IMR-90 (cell line): ENCODE data around the gene GRB10. TPM values are rescaled to one million over a fixed set of nuclear protein-coding genes. Genes with fewer than 3 reads are reported as not detected.
"Not testable (repeated sequence)": the region's sequence is repeated elsewhere in the genome, so short reads cannot be mapped to it uniquely, and the experiment has no call there.

Experiments
- ATAC-seq: fragments of 200-7000 bp; cut with Tn5 transposase; 2 replicates; pipeline ENCODE4 v1.9.1; 2020; ENCODE audit warnings: low read depth, mild to moderate bottlenecking, moderate library complexity
- BruUV-seq: library from RNA; stranded (reverse); fragments of 400-500 nt; replicated peaks from 2 replicates; lab custom pipeline; 2021; lab: Mats Ljungman, UMichigan
- CTCF ChIA-PET: fragments of 300-600 bp; formaldehyde crosslinking; extraction: SDS; loops from one replicate; lab custom pipeline; 2021; ENCODE audit warnings: antibody characterized with exemption; lab: Yijun Ruan, JAX
- POLR2A ChIA-PET: fragments of 300-600 bp; sonication (Branson Sonifier 250); formaldehyde crosslinking; loops from one replicate; lab custom pipeline; 2022; ENCODE audit warnings: antibody characterized with exemption; ENCODE audit not compliant: unreplicated experiment; lab: Charles Lee
- DNase-seq: peaks from one replicate; pipeline ENCODE4 v3.0.0; 2013
- H2AFZ ChIP-seq: replicated peaks from 2 replicates; pipeline ENCODE3; 2013; ENCODE audit warnings: low read length, mild to moderate bottlenecking; ENCODE audit not compliant: poor library complexity
- H2AK5ac ChIP-seq: 2 replicates; pipeline ENCODE4 v1.6.1; 2013; ENCODE audit warnings: low read depth, low read length, inconsistent platforms
- H2AK9ac ChIP-seq: replicated peaks from 2 replicates; pipeline ENCODE3; 2013; ENCODE audit warnings: mild to moderate bottlenecking, low read depth, low read length, moderate library complexity; ENCODE audit not compliant: poor library complexity
- H2BK120ac ChIP-seq: 2 replicates; pipeline ENCODE4 v1.6.1; 2013; ENCODE audit warnings: low read depth, low read length, inconsistent platforms
- H2BK15ac ChIP-seq: 3 replicates; pipeline ENCODE4 v1.6.1; 2013; ENCODE audit warnings: low read depth, low read length, inconsistent platforms
- H2BK20ac ChIP-seq: 2 replicates; pipeline ENCODE4 v1.6.1; 2013; ENCODE audit warnings: low read depth, mild to moderate bottlenecking, inconsistent platforms, low read length, moderate library complexity
- H2BK5ac ChIP-seq: 2 replicates; pipeline ENCODE4 v1.6.1; 2013; ENCODE audit warnings: mild to moderate bottlenecking, low read depth, low read length, inconsistent platforms; ENCODE audit not compliant: poor library complexity, severe bottlenecking
- H3K14ac ChIP-seq: replicated peaks from 2 replicates; pipeline ENCODE4 v1.6.1; 2013; ENCODE audit warnings: low read depth, low read length, inconsistent platforms
- H3K18ac ChIP-seq: 2 replicates; pipeline ENCODE4 v1.6.1; 2013; ENCODE audit warnings: low read depth, low read length, control low read depth
- H3K23ac ChIP-seq: 2 replicates; pipeline ENCODE4 v1.6.1; 2013; ENCODE audit warnings: low read depth, low read length, inconsistent platforms
- H3K27ac ChIP-seq: 2 replicates; pipeline ENCODE4 v1.5.1; 2013; ENCODE audit warnings: mild to moderate bottlenecking, control low read depth, low read length; ENCODE audit not compliant: insufficient read depth
- H3K27me3 ChIP-seq: 2 replicates; pipeline ENCODE4 v1.6.1; 2013; ENCODE audit warnings: low read length; ENCODE audit not compliant: control insufficient read depth, insufficient read depth
- H3K36me3 ChIP-seq: 2 replicates; pipeline ENCODE4 v1.6.1; 2013; ENCODE audit warnings: low read length, mixed read lengths; ENCODE audit not compliant: control insufficient read depth, insufficient read depth
- H3K4ac ChIP-seq: 2 replicates; pipeline ENCODE4 v1.6.1; 2013; ENCODE audit warnings: low read depth, low read length, inconsistent platforms
- H3K4me1 ChIP-seq: 2 replicates; pipeline ENCODE4 v1.6.1; 2013; ENCODE audit warnings: low read length, mixed read lengths; ENCODE audit not compliant: control insufficient read depth, insufficient read depth
- H3K4me2 ChIP-seq: 2 replicates; pipeline ENCODE4 v1.6.1; 2013; ENCODE audit warnings: low read depth, mild to moderate bottlenecking, control low read depth, low read length, moderate library complexity
- H3K4me3 ChIP-seq: 2 replicates; pipeline ENCODE4 v1.5.1; 2013; ENCODE audit warnings: low read depth, mild to moderate bottlenecking, control low read depth, low read length, moderate library complexity; ENCODE audit not compliant: insufficient read depth
- H3K56ac ChIP-seq: 2 replicates; pipeline ENCODE4 v1.6.1; 2013; ENCODE audit warnings: low read length, inconsistent platforms; ENCODE audit not compliant: insufficient read depth; ENCODE audit errors: extremely low read depth
- H3K79me1 ChIP-seq, 2 experiments: 2 replicates each; pipeline ENCODE4 v1.6.1; 2013; ENCODE audit warnings: low read length in 2 of 2, inconsistent platforms in 1 of 2, low read depth in 1 of 2
- H3K9ac ChIP-seq: 2 replicates; pipeline ENCODE4 v1.6.1; 2013; ENCODE audit warnings: low read depth, low read length, control low read depth
- H3K9me1 ChIP-seq: 2 replicates; pipeline ENCODE4 v1.6.1; 2013; ENCODE audit warnings: low read length, inconsistent platforms; ENCODE audit not compliant: insufficient read depth
- H3K9me3 ChIP-seq: 2 replicates; pipeline ENCODE4 v1.6.1; 2013; ENCODE audit warnings: low read length; ENCODE audit not compliant: control insufficient read depth, insufficient read depth
- H4K20me1 ChIP-seq: 2 replicates; pipeline ENCODE4 v1.6.1; 2013; ENCODE audit warnings: low read length, inconsistent platforms; ENCODE audit not compliant: insufficient read depth
- H4K5ac ChIP-seq: 2 replicates; pipeline ENCODE4 v1.6.1; 2013; ENCODE audit warnings: mild to moderate bottlenecking, low read depth, low read length, control low read depth
- H4K8ac ChIP-seq, 2 experiments: 2 replicates each; pipeline ENCODE4 v1.6.1; 2013; ENCODE audit warnings: low read depth in 2 of 2, low read length in 2 of 2, control low read depth in 1 of 2, inconsistent platforms in 1 of 2
- H4K91ac ChIP-seq: 2 replicates; pipeline ENCODE4 v1.6.1; 2013; ENCODE audit warnings: low read depth, low read length, inconsistent platforms; ENCODE audit not compliant: insufficient read depth
- CEBPB ChIP-seq: IDR thresholded peaks from 2 replicates; pipeline ENCODE4 v1.6.1; 2012; ENCODE audit warnings: low read depth, low read length, improper control_type of control experiment
- FOS ChIP-seq: fragments of 150-350 bp; IDR thresholded peaks from 2 replicates; pipeline ENCODE4 v1.6.1; 2016; ENCODE audit warnings: low read depth, low read length
- MAFK ChIP-seq: IDR thresholded peaks from 2 replicates; pipeline ENCODE4 v1.6.1; 2012; ENCODE audit warnings: low read depth, low read length, improper control_type of control experiment
- MXI1 ChIP-seq: IDR thresholded peaks from 2 replicates; pipeline ENCODE4 v1.6.1; 2012; ENCODE audit warnings: low read depth, mild to moderate bottlenecking, low read length, moderate library complexity, borderline replicate concordance
- NFE2L2 ChIP-seq: fragments of 150-350 bp; IDR thresholded peaks from 2 replicates; pipeline ENCODE4 v1.6.1; 2016; ENCODE audit warnings: low read depth, mild to moderate bottlenecking, low read length
- RAD21 ChIP-seq: IDR thresholded peaks from 2 replicates; pipeline ENCODE4 v1.6.1; 2012; ENCODE audit warnings: low read length, improper control_type of control experiment
- RFX5 ChIP-seq: IDR thresholded peaks from 2 replicates; pipeline ENCODE4 v1.8.0; 2012; ENCODE audit warnings: low read depth, mild to moderate bottlenecking, low read length, moderate library complexity
- SMC3 ChIP-seq: fragments of 150-350 bp; IDR thresholded peaks from 2 replicates; pipeline ENCODE4 v1.6.1; 2016; ENCODE audit warnings: low read depth, mild to moderate bottlenecking, antibody characterized with exemption, low read length, moderate library complexity
- WGBS, 2 experiments: methylation state at CpG; one replicate each; pipeline versions ENCODE4 v1.1.5 to v1.1.7; 2013; ENCODE audit warnings: missing lambda C conversion rate in 2 of 2; ENCODE audit not compliant: insufficient read length in 1 of 2; ENCODE audit errors: extremely low coverage in 2 of 2; 5-methylcytosine and 5-hydroxymethylcytosine counted together
- dilution Hi-C: fragments of 300-500 bp; cut with HindIII; formaldehyde crosslinking; loops from one replicate; pipeline ENCODE4 v1.14.3; 2018; ENCODE audit warnings: low sequenced_read_pairs; ENCODE audit not compliant: unreplicated experiment
- in situ Hi-C: fragments of 300-500 bp; cut with MboI; formaldehyde crosslinking; loops from 3 replicates; pipeline ENCODE4 v1.14.3; 2019; ENCODE audit warnings: low sequenced_read_pairs, inconsistent platforms, mixed read lengths
- intact Hi-C: fragments of 100-400 bp; cut with micrococcal nuclease; formaldehyde crosslinking; loops from 2 replicates; pipeline ENCODE4 v1.10.0; 2022
- polyA plus RNA-seq, 3 experiments: library from polyadenylated mRNA; depleted of rRNA; stranded (reverse); fragments of >200 nt; gene quantifications; 2 replicates each; pipeline ENCODE4 v1.2.3, GENCODE V29; 2012; ENCODE audit warnings: low replicate concordance in 1 of 3
- total RNA-seq: library from RNA; depleted of rRNA; stranded (reverse); fragments of >200 nt; gene quantifications from 2 replicates; pipeline ENCODE4 v1.2.3, GENCODE V29; 2012

Gene GRB10
- total and polyA plus RNA-seq, 2 of the 4 experiments (the other 2 are of a cell fraction): 6.3 to 15.1 TPM

DNA sequence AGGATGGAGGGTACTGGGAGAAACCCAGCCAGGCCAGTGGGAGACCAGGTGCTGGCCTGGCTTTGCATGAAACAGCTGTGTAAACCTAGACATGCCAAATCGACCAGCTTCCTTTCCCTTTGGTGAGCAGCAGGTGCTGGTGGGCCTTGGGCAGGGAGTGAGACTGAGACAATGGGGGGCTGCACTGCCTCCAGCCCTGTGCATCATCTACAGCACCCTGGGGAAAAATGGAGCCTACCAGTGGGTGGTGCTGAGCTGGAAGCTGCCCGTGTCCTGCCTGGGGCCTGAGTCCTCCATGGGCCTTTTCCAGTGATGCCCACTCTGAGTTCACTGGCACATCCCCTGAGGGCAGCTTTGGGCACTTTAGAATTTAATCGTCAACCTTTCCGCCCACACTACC is 198.3 kb downstream of the GRB10 start:
- dilution Hi-C loops (no loop called here), in situ Hi-C loops (no loop called here)

DNA sequence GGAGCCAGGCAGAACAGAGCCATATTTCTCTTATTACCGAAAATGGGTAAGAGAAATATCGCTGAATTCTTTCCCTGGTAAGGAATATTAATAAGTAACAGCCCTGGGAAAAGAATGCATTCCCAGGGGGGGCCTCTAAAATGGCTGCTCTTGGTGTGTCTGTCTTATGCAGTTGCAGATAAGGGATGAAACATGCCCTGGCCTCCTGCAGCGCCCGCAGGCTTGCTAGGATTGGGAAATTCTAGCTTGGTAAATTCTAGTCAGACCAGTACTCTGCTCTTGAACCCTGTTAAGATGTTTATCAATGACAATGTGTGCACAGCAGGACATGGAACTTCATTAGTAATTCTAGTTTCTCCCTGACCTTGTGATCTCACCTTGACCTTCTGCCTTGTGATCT is 199.4 kb downstream of the GRB10 start:
- H4K91ac ChIP-seq, dilution Hi-C loops, H2AFZ ChIP-seq, H3K79me1 ChIP-seq, H2BK120ac ChIP-seq, H2BK5ac ChIP-seq, H2BK15ac ChIP-seq, CTCF ChIA-PET, H3K4me3 ChIP-seq, H2BK20ac ChIP-seq, H2AK5ac ChIP-seq, H3K9me1 ChIP-seq, H3K18ac ChIP-seq, ATAC-seq, H3K4ac ChIP-seq, H3K56ac ChIP-seq, H3K36me3 ChIP-seq, in situ Hi-C loops, intact Hi-C loops, BruUV-seq, H2AK9ac ChIP-seq, H4K20me1 ChIP-seq, H4K5ac ChIP-seq, H3K14ac ChIP-seq, H3K9ac ChIP-seq, POLR2A ChIA-PET, H3K27me3 ChIP-seq, H4K8ac ChIP-seq, H3K4me1 ChIP-seq, H3K9me3 ChIP-seq, H3K27ac ChIP-seq, H3K23ac ChIP-seq, H3K4me2 ChIP-seq, DNase-seq: not testable (repeated sequence)
- WGBS, 2 experiments: 79% methylated on average over 2 of the region's 4 CpGs; no CpG with 5 or more reads in 1 of the 2 experiments

More for the DNA sequence above, 198.3 kb downstream of the GRB10 start:
- CTCF ChIA-PET: no interaction called here
- H3K23ac ChIP-seq: no peak overlapping the region
- no peak overlapping the region for H3K4ac ChIP-seq
- no peak overlapping the region for H3K9ac ChIP-seq
- POLR2A ChIA-PET: no interaction called here
- H3K56ac ChIP-seq: no peak overlapping the region
- H3K27me3 ChIP-seq: no peaks in the 10 kb centered on the region
- H3K79me1 ChIP-seq: no peaks in the 10 kb centered on the region
- H2BK20ac ChIP-seq: no peak overlapping the region
- H2AK5ac ChIP-seq: no peak overlapping the region
- no peaks in the 10 kb centered on the region for H4K20me1 ChIP-seq
- no peak overlapping the region for H2BK5ac ChIP-seq
- no peaks in the 10 kb centered on the region for H3K4me1 ChIP-seq
- no CpG with 5 or more reads among the region's 4 CpGs for WGBS, 2 experiments
- no peak for DNase-seq
- H4K5ac ChIP-seq: no peak overlapping the region
- intact Hi-C loops: no loop called here
- H3K27ac ChIP-seq: no peak overlapping the region
- H3K4me2 ChIP-seq: no peak overlapping the region
- no peak overlapping the region for H3K4me3 ChIP-seq
- H3K9me3 ChIP-seq: no peaks in the 10 kb centered on the region
- H2AFZ ChIP-seq: no peak overlapping the region
- no peak overlapping the region for H4K91ac ChIP-seq
- H2AK9ac ChIP-seq: no peak overlapping the region
- TF ChIP-seq CEBPB (no peak), RAD21 (no peak), SMC3 (no peak), MAFK (no peak), NFE2L2 (no peak), FOS (no peak), RFX5 (no peak), MXI1 (no peak)
- no peak overlapping the region for H3K18ac ChIP-seq
- no peaks in the 10 kb centered on the region for H3K36me3 ChIP-seq
- no peaks in the 10 kb centered on the region for H3K9me1 ChIP-seq
- H2BK15ac ChIP-seq: no peak overlapping the region
- H4K8ac ChIP-seq: no peak overlapping the region
- BruUV-seq: no TSS peak
- no peak for ATAC-seq
- H3K14ac ChIP-seq: no peak overlapping the region
- H2BK120ac ChIP-seq: no peak overlapping the region
